Ectodermal cell (in vitro differentiated cells): ENCODE data around the gene ATP4B.
"Not testable (repeated sequence)": the region's sequence is repeated elsewhere in the genome, so short reads cannot be mapped to it uniquely, and the experiment has no call there.

Experiments
- H3K27ac ChIP-seq: 2 replicates; pipeline ENCODE4 v1.7.0; 2013; ENCODE audit warnings: mild to moderate bottlenecking, low read depth, low read length; ENCODE audit not compliant: insufficient read depth, poor library complexity, severe bottlenecking
- H3K27me3 ChIP-seq: 2 replicates; pipeline ENCODE4 v1.7.0; 2013; ENCODE audit warnings: mild to moderate bottlenecking, low read length; ENCODE audit not compliant: insufficient read depth, control insufficient read depth, poor library complexity, severe bottlenecking
- H3K36me3 ChIP-seq: one replicate; pipeline ENCODE4 v1.7.0; 2013; ENCODE audit warnings: low read length; ENCODE audit not compliant: control insufficient read depth, insufficient read depth
- H3K4me1 ChIP-seq: one replicate; pipeline ENCODE4 v1.7.0; 2013; ENCODE audit warnings: low read length; ENCODE audit not compliant: control insufficient read depth, insufficient read depth
- H3K4me3 ChIP-seq: 2 replicates; pipeline ENCODE4 v1.7.0; 2013; ENCODE audit warnings: low read depth, low read length, control low read depth; ENCODE audit not compliant: insufficient read depth
- H3K9me3 ChIP-seq: 2 replicates; pipeline ENCODE4 v1.7.0; 2013; ENCODE audit warnings: mild to moderate bottlenecking, low read length, moderate library complexity; ENCODE audit not compliant: control insufficient read depth
- WGBS, 2 experiments: methylation state at CpG; one replicate each; pipeline ENCODE4 v1.1.7; 2013; ENCODE audit warnings: missing lambda C conversion rate in 2 of 2; 5-methylcytosine and 5-hydroxymethylcytosine counted together

The ATP4B gene

DNA sequence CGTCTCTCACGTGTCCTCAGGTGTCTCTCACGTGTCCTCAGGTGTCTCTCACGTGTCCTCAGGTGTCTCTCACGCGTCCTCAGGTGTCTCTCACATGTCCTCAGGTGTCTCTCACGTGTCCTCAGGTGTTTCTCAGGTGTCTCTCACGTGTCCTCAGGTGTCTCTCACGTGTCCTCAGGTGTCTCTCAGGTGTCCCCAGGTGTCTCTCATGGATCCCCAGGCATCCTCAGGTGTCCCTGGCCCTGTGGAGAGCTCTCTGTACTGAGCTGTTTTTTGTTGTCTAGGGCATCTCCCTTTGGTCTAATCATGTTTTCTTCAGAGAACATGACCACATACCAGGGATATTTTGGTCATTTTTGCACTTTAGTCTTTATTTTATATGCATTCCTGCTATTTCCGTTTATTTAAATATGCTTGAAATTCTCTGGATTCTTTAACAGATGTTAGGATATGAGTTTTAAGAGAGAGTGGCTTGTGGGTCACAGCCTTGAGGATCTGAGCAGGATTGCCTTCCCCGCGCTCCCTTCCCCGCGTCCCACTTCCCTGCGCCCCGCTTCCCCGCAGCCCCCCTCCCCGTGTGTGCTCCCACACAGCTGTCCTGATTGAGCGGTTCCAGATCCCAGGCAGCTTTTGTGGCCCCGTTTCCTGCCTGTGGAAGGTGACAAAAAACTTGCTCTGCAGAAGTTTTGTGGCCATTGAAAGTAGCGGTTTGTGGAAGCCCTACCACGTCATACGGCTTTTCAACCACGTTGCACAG is 31.9 kb downstream of the ATP4B start:
- WGBS, 2 experiments: 95 to 96% methylated on average over 24 of the region's 24 CpGs
- Histone ChIP-seq H3K9me3 (no peaks in the 10 kb centered on the region), H3K4me1 (no peaks in the 10 kb centered on the region), H3K27me3 (no peaks in the 10 kb centered on the region), H3K27ac (no peak overlapping the region), H3K36me3 (peaks cover 16% of the 10 kb centered on the region), H3K4me3 (no peak overlapping the region)

DNA sequence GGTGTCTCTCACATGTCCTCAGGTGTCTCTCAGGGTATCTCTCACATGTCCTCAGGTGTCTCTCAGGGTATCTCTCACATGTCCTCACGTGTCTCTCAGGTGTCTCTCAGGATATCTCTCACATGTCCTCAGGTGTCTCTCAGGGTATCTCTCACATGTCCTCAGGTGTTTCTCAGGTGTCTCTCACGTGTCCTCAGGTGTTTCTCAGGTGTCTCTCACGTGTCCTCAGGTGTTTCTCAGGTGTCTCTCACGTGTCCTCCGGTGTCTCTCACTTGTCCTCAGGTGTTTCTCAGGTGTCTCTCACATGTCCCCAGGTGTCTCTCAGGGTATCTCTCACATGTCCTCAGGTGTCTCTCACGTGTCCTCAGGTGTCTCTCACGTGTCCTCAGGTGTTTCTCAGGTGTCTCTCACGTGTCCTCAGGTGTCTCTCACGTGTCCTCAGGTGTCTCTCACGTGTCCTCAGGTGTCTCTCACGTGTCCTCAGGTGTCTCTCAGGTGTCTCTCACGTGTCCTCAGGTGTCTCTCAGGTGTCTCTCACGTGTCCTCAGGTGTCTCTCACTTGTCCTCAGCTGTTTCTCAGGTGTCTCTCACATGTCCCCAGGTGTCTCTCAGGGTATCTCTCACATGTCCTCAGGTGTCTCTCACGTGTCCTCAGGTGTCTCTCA is 33.2 kb downstream of the ATP4B start:
- WGBS, 2 experiments: 93 to 94% methylated on average over 14 of the region's 14 CpGs
- H3K4me3 ChIP-seq, H3K27me3 ChIP-seq, H3K4me1 ChIP-seq, H3K27ac ChIP-seq, H3K9me3 ChIP-seq: not testable (repeated sequence)
- peaks cover 16% of the 10 kb centered on the region for H3K36me3 ChIP-seq

DNA sequence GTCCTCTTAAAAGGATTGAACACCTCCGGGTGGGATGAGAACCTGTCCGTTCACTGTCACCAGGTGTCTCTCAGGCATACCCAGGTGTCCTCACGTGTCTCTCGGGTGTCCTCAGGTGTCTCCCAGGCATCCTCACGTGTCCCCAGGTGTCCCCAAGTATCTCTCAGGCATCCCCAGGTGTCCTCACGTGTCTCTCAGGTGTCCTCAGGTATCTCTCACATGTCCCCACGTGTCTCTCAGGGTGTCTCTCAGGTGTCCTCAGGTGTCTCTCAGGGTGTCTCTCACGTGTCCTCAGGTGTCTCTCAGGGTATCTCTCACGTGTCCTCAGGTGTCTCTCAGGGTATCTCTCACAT is 33.8 kb downstream of the ATP4B start:
- H3K4me1 ChIP-seq: no peaks in the 10 kb centered on the region
- H3K9me3 ChIP-seq: no peaks in the 10 kb centered on the region
- no peak overlapping the region for H3K27ac ChIP-seq
- H3K36me3 ChIP-seq: peaks cover 16% of the 10 kb centered on the region
- 95% methylated on average over 9 of the region's 9 CpGs for WGBS, 2 experiments
- H3K27me3 ChIP-seq: no peaks in the 10 kb centered on the region
- H3K4me3 ChIP-seq: no peak overlapping the region

DNA sequence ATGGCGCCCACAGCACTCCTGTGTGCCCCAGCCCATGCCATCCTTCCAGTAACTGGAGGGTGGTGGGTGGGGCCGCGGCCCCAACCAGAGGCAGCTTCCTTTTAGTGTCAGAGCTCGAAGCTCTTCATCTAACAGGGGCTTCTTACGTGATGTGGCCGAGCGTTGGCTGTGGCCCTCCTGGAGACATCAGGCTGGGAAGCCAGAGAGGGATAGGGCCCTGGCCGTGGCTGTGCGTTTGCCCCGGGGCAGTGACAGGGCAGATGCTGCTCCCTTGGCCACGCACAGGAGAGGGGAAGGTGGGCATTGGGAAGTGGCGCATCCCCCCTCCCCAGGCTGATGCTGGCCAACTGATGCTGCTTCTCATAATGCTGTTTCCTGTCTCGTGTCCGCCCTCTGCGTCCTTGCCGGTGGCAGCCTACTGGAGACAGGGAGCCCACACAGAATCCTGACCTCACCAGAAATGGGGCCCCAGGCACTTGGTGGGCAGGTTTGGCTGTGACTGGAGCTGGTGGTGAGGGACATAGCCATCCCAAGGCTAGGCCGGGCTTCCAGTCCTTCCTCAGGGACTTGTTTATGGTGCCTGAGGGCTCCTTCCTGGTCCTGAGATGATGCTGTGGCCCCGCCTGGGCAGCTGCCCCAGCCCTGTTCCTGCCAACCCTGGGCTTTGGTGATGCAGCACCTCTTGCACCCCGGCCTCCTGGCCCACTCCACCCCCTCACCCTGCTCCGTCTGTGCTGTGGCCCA is 34.3 kb downstream of the ATP4B start:
- Histone ChIP-seq H3K4me3 (no peak overlapping the region), H3K9me3 (no peaks in the 10 kb centered on the region), H3K36me3 (peaks cover 16% of the 10 kb centered on the region), H3K27ac (no peak overlapping the region), H3K27me3 (no peaks in the 10 kb centered on the region), H3K4me1 (no peaks in the 10 kb centered on the region)
- 92 to 93% methylated on average over 20 of the region's 20 CpGs for WGBS, 2 experiments

DNA sequence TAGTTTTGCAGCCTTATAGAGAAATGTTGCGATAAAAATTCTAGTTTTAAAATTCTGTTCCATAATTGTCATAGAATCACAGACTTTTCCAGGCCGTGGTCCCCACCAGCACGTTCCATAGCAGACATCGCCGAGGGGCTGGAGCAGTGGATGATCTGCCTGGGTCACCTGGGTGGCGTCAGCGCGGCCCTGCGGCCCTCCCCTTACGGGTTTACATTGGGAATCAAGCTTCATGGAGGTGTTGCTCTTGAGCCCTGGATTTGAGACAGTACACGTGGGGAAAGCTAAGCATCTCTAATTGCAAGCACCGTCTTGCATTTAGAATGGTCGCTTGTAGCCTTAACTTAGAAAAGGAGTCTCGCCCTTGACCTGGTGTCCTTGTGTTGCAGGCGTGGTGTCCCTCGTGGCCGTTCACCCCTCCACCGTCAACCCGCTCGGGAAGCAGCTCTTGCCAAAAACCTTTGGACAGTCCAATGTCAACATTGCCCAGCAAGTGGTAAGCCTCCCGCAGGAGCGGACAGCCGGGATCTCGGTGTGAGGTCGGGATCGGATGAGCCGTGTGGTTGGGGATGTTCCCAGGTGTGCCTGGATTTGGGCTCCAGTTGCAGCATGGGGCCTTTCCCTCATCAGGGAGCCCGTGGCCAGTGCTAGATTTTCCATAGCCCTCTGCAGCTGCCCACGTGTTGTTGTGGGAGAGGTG is 35.1 kb downstream of the ATP4B start:
- Histone ChIP-seq H3K9me3 (no peaks in the 10 kb centered on the region), H3K36me3 (peaks cover 16% of the 10 kb centered on the region), H3K27me3 (no peaks in the 10 kb centered on the region), H3K27ac (no peak overlapping the region), H3K4me1 (no peaks in the 10 kb centered on the region), H3K4me3 (no peak overlapping the region)
- 93 to 94% methylated on average over 29 of the region's 29 CpGs for WGBS, 2 experiments

DNA sequence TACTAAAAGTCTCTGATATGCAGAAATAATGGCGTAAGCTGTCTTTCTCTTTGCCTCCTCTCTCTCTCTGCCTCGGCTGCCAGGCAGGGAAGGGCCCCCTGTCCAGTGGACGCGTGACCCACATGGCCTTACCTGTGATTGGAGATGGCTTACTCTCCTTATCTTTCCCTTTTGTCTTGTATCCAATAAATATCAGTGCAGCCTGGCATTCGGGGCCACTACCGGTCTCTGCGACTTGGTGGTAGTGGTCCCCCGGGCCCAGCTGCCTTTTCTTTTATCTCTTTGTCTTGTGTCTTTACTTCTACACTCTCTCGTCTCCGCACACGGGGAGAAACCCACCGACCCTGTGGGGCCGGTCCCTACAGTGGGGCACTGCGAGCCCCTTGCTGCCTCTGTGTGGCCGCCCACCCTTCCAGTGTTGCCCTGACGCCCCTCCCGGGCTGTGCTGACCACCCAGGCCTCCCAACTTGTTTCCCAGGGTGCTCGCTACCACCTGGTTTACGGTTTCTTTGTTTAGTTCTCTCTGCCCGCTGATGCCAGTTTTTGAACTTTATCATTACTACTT is 35.9 kb downstream of the ATP4B start:
- H3K36me3 ChIP-seq: peaks cover 16% of the 10 kb centered on the region
- H3K4me3 ChIP-seq, H3K9me3 ChIP-seq, H3K27ac ChIP-seq, H3K27me3 ChIP-seq, H3K4me1 ChIP-seq: not testable (repeated sequence)
- WGBS, 2 experiments: 94 to 96% methylated on average over 20 of the region's 20 CpGs

DNA sequence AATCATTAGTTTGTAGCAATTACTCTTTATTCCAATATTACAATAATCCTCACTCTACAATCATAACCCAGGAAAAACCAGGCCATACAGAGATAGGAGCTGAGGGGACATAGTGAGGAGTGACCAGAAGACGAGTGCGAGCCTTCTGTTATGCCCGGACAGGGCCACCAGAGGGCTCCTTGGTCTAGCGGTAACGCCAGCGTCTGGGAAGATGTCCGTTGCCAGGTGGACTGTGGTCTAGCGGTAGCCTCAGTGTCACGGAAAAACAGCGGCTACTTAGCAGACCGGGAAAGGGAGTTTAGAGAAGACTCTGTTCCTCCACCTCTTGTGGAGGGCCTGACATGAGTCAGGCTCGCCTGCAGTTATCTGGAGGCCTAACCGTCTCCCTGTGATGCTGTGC is 36.5 kb downstream of the ATP4B start:
- H3K4me1 ChIP-seq, H3K9me3 ChIP-seq, H3K27ac ChIP-seq, H3K4me3 ChIP-seq, H3K27me3 ChIP-seq: not testable (repeated sequence)
- 77 to 80% methylated on average over 13 of the region's 13 CpGs for WGBS, 2 experiments
- H3K36me3 ChIP-seq: peaks cover 16% of the 10 kb centered on the region

DNA sequence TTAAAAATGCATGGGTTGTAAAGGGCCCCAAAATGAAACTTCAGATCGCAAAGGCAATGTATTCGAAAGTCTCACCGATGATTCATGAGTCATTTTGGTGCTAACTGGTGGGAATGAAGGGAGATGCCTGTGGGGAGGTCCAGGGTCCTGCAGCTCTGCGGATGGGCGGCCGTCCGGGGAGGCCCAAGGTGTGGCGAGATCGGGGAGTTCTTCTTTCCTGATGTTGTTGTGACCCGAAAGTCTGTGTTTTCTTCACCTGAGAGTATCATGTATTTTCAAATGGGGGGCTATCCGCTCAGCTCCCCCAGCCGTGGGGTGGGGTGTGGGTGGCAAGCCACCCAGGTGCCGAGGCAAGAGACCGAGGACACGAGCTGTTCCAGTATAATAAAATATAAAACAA is 37.0 kb downstream of the ATP4B start:
- Histone ChIP-seq H3K27me3 (no peaks in the 10 kb centered on the region), H3K9me3 (no peaks in the 10 kb centered on the region), H3K4me1 (peaks cover 14% of the 10 kb centered on the region), H3K36me3 (peaks cover 16% of the 10 kb centered on the region), H3K4me3 (no peak overlapping the region), H3K27ac (no peak overlapping the region)
- WGBS, 2 experiments: 95 to 96% methylated on average over 12 to 15 of the region's 15 CpGs

DNA sequence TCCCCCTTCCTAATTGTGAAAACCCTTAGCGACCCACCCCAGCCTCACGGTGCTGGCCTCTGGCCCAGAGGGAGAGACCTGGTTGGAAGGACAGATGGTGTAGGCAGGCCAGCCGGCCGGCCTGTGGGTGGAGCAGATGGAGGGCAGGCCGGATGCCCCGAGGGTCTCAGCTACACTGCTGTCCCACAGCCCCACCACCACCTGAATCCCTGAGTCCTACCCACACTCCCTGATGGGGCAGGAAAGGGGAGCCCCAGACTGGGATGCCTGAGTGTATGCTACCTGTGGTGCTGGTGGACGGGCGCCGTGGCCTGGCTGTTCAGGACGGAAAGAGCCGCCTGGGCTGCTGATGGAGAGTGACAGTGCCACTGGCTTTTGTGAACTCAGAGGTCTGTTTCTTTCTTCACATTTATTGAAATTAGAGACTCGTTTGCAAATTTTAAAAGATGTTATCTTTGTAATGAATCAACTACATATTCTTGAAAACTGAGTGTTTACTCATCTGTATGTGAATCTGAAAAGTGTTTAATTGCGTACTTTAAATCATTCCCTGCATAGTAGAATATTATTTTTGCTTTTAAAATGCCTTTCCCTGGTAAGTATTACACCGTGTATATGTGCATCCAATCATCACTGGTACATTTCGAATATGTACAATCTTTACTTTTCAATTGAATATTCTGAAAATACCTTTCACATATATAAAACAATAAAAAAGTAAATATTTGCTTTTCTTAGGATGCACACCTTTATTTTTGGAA is 37.8 kb downstream of the ATP4B start:
- H3K4me3 ChIP-seq: no peak overlapping the region
- no peaks in the 10 kb centered on the region for H3K9me3 ChIP-seq
- WGBS, 2 experiments: 89 to 96% methylated on average over 13 to 14 of the region's 15 CpGs
- H3K36me3 ChIP-seq: peaks cover 16% of the 10 kb centered on the region
- H3K4me1 ChIP-seq: peaks cover 14% of the 10 kb centered on the region
- no peak overlapping the region for H3K27ac ChIP-seq
- no peaks in the 10 kb centered on the region for H3K27me3 ChIP-seq
